ENCODE data around the gene ANK3. TPM values are rescaled to one million over a fixed set of nuclear protein-coding genes. Genes with fewer than 3 reads are reported as not detected.

Gene ANK3
- total RNA-seq, 1 experiment from 2014 or later: 69.6 TPM

DNA sequence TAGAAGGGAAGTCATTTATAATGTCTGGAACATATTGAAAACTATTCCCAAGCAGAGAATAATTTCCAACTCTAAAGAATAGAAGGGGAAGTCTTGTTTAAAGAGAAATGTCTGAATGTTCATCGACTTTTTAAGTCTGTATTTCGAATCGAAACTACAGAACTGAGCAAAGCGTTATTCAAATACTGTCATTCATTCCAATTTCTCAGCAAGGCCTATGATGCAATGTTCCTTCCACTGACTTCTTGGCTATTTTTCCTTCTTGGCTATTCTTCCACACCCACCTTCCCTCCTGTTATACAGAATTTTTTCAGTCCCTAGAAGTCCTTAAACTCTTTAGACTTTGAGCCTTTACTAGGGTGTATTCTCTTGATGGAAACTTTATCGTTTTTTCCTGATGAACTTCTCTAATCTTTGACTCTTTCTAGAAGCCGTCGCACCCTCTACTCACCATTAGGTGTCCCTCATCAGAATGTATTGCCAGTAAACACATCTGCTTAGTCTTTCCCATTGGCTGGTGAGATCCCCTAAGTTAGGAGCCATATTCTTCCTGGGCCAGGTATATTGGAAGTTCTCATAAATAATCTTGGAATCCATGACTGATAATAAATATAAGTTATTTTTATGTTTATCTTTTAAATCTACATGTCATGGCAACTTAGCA is 247.6 kb downstream of the ANK3 start (continued):
- TF ChIP-seq, protein P1, sequence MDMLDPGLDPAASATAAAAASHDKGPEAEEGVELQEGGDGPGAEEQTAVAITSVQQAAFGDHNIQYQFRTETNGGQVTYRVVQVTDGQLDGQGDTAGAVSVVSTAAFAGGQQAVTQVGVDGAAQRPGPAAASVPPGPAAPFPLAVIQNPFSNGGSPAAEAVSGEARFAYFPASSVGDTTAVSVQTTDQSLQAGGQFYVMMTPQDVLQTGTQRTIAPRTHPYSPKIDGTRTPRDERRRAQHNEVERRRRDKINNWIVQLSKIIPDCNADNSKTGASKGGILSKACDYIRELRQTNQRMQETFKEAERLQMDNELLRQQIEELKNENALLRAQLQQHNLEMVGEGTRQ (CRISPR knock-in tag; IDR thresholded peaks at IDR 0.05): no peak
- TF ChIP-seq OVOL2 (CRISPR knock-in tag; IDR thresholded peaks at IDR 0.05; ENCODE audit: borderline replicate concordance) (no peak), CBFB (CRISPR knock-in tag; IDR thresholded peaks at IDR 0.05; ENCODE audit: low read depth) (no peak)
- TF ChIP-seq, protein P2, sequence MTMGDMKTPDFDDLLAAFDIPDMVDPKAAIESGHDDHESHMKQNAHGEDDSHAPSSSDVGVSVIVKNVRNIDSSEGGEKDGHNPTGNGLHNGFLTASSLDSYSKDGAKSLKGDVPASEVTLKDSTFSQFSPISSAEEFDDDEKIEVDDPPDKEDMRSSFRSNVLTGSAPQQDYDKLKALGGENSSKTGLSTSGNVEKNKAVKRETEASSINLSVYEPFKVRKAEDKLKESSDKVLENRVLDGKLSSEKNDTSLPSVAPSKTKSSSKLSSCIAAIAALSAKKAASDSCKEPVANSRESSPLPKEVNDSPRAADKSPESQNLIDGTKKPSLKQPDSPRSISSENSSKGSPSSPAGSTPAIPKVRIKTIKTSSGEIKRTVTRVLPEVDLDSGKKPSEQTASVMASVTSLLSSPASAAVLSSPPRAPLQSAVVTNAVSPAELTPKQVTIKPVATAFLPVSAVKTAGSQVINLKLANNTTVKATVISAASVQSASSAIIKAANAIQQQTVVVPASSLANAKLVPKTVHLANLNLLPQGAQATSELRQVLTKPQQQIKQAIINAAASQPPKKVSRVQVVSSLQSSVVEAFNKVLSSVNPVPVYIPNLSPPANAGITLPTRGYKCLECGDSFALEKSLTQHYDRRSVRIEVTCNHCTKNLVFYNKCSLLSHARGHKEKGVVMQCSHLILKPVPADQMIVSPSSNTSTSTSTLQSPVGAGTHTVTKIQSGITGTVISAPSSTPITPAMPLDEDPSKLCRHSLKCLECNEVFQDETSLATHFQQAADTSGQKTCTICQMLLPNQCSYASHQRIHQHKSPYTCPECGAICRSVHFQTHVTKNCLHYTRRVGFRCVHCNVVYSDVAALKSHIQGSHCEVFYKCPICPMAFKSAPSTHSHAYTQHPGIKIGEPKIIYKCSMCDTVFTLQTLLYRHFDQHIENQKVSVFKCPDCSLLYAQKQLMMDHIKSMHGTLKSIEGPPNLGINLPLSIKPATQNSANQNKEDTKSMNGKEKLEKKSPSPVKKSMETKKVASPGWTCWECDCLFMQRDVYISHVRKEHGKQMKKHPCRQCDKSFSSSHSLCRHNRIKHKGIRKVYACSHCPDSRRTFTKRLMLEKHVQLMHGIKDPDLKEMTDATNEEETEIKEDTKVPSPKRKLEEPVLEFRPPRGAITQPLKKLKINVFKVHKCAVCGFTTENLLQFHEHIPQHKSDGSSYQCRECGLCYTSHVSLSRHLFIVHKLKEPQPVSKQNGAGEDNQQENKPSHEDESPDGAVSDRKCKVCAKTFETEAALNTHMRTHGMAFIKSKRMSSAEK (CRISPR knock-in tag; IDR thresholded peaks at IDR 0.05; ENCODE audit: borderline replicate concordance): no peak
- TF ChIP-seq, protein P3, sequence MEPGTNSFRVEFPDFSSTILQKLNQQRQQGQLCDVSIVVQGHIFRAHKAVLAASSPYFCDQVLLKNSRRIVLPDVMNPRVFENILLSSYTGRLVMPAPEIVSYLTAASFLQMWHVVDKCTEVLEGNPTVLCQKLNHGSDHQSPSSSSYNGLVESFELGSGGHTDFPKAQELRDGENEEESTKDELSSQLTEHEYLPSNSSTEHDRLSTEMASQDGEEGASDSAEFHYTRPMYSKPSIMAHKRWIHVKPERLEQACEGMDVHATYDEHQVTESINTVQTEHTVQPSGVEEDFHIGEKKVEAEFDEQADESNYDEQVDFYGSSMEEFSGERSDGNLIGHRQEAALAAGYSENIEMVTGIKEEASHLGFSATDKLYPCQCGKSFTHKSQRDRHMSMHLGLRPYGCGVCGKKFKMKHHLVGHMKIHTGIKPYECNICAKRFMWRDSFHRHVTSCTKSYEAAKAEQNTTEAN (CRISPR knock-in tag; IDR thresholded peaks at IDR 0.05): no peak

GRCh38 chr10:60140651-60141632 is 248.7 kb downstream of the ANK3 start:
- DNase-seq (ENCODE audit: low spot score) (peak; percentile 48), ATAC-seq (peak; percentile 95)
- ChIA-PET POLR2A (interaction anchor here (0.6 to 1.5 kb wide), 4 partner anchors 16 to 934 kb away, joined by 3 to 4 read pairs (median 3); partner anchors contain the start of gene CCDC6), CTCF (interaction anchor here (0.6 to 2.5 kb wide), 6 partner anchors 26 to 310 kb away, joined by 3 to 15 read pairs (median 4); no protein-coding TSS in a partner anchor)
- Mint-ChIP-seq H3K4me1 (peaks cover 18% of the 10 kb centered on the region), H3K36me3 (0 out of 2 replicates have a peak, but pooled peaks cover 3% of the 10 kb centered on the region), H3K9me3 (no peaks in the 10 kb centered on the region), H3K27me3 (ENCODE audit: low read depth) (no peaks in the 10 kb centered on the region), H3K27ac (no peak overlapping the region), H3K4me3 (no peak overlapping the region)
- TF ChIP-seq KAT7 (CRISPR knock-in tag; IDR thresholded peaks at IDR 0.05; ENCODE audit: borderline replicate concordance) (no peak), FOXP1 (CRISPR knock-in tag; IDR thresholded peaks at IDR 0.05; ENCODE audit: borderline replicate concordance) (no peak), GRHL2 (CRISPR knock-in tag; IDR thresholded peaks at IDR 0.05; ENCODE audit: insufficient replicate concordance, severe bottlenecking) (no peak), ZNF396 (CRISPR knock-in tag; IDR thresholded peaks at IDR 0.05; ENCODE audit: borderline replicate concordance) (no peak), FOXK1 (CRISPR knock-in tag; IDR thresholded peaks at IDR 0.05) (peak; percentile 73)

DNA sequence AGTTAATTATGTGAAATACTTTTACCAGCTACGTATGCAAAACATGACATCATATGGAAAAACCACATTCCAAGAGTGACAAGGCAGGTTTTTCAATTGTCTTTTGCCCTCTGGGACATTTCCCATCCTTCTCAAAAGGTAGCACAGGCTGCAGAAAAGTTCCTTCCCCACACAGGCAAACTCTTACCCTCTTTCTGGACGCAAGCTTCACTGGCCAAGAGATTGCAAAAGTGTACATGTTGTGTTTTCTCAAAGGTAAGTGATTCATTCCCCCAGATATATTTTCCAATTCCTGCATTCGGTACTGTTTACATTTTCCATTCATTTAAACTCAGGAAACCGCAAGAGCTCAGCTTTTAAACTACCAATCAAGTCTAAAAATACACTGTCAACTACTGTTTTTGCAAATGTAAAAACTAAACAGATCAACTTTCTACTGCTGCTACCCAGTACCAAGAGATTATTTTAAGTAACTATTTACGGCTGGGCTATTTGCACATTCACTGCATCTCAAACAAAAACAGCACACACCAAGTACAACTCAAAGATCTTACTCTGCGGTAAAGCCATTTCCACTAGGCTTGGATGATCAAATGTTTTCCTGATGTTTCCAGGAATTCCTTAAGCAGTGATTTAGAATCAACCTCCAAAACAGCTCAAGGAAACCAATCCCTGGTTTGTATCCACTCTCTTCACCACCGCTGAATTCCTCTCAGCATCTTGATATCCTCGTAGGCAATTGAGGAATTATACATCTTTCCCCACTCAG is 249.7 kb downstream of the ANK3 start:
- H3K27me3 Mint-ChIP-seq (ENCODE audit: low read depth): no peaks in the 10 kb centered on the region
- H3K4me3 Mint-ChIP-seq: no peak overlapping the region
- ATAC-seq (peak; percentile 6), DNase-seq (ENCODE audit: low spot score) (no peak)
- no peak overlapping the region for H3K27ac Mint-ChIP-seq
- TF ChIP-seq ZNF263 (CRISPR knock-in tag; IDR thresholded peaks at IDR 0.05; ENCODE audit: low read depth) (no peak), TP53 (CRISPR knock-in tag; IDR thresholded peaks at IDR 0.05) (no peak)
- ChIA-PET CTCF (interaction anchor here (0.7 to 2.5 kb wide), 5 partner anchors 25 to 309 kb away, joined by 3 to 15 read pairs (median 3); no protein-coding TSS in a partner anchor), POLR2A (interaction anchor here (0.6 to 1.5 kb wide), 4 partner anchors 15 to 935 kb away, joined by 3 to 4 read pairs (median 3); partner anchors contain the start of gene CCDC6)
- H3K4me1 Mint-ChIP-seq: peaks cover 18% of the 10 kb centered on the region
- no peaks in the 10 kb centered on the region for H3K9me3 Mint-ChIP-seq
- H3K36me3 Mint-ChIP-seq: peaks cover 8% of the 10 kb centered on the region; the same call in 1 of the 2 replicates

All from WTC11 (cell line).